ENCODE data around the gene INTS11.

- no peak for TF ChIP-seq FOXA1 (IDR thresholded peaks at IDR 0.05)
- no peak for TF ChIP-seq FOXA1 (CRISPR knock-in tag; IDR thresholded peaks at IDR 0.05)
- no peak for TF ChIP-seq PHF20 (CRISPR knock-in tag; IDR thresholded peaks at IDR 0.05)
Measured at GRCh38 chr1:1342584-1343115, 18.2 kb upstream of the INTS11 start.
